HG03045 (cell line): ENCODE results near the gene COL4A5.

ENCODE experiments used
- ATAC-seq: cut with Tn5 transposase; IDR thresholded peaks from one replicate; pipeline ENCODE4 v1.9.1; 2021; ENCODE audit warnings: mild to moderate bottlenecking, moderate library complexity; ENCODE audit not compliant: unreplicated experiment

COL4A5 gene

DNA sequence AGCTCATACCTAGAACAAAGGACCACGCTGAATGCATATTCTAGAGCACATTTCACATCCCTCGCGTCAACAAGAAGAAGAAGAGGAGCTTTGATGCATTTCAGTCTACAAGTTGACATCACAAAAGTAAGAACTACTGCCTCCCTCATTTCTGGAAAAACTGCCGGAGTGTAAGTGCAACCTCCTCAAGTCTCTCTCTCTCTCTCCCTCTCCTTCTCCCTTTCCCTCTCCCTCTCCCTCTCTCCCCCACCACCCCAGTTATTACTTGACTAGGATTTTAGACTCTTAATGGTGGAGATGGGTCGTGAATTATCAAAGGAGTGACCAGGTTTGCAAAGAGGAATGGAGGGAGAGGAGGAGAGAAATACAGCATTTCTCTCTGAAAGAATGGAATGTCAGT is 298.1 kb downstream of the COL4A5 start:
- ATAC-seq, result no peak

DNA sequence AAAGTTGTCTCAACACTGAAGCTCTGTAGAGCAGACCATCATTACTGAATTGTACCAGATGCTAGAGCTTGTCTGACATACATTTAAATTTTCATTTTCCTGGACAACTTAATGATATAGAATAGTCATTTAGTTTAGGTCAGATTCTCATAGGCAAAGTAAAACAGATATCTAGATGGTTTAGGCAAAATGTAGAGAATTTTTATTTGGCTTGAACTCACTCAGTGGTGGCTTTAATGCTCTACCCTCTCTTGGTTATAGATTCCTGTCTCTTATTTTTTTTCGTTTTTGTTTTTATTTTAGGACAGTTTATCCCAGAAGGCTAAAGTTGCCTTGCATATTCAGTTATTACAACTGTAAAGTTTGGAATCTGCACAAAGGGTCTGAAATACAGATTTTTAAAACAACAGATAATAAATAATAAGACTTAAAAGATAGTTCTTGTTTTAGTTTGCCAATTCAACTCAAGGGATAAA is 300.7 kb downstream of the COL4A5 start:
- ATAC-seq, result no peak
